H9 (cell line): Measurements from ENCODE around the gene FMOD. TPM values are rescaled to one million over a fixed set of nuclear protein-coding genes. Genes with fewer than 3 reads are reported as not detected.

ENCODE experiments used
- DNase-seq: peaks from one replicate; pipeline ENCODE4 v3.0.0-alpha.2; 2017
- H2AFZ ChIP-seq: one replicate; pipeline ENCODE4 v1.6.1; 2013; ENCODE audit warnings: mild to moderate bottlenecking, low read length, control low read depth, moderate library complexity
- H2AK5ac ChIP-seq: 2 replicates; pipeline ENCODE4 v1.6.1; 2013; ENCODE audit warnings: low read length, control low read depth, mixed read lengths; ENCODE audit not compliant: insufficient read length
- H2BK120ac ChIP-seq: one replicate; pipeline ENCODE4 v1.6.1; 2013; ENCODE audit warnings: low read depth, mild to moderate bottlenecking, low read length, control low read depth, inconsistent platforms; ENCODE audit not compliant: poor library complexity, severe bottlenecking
- H2BK12ac ChIP-seq: 2 replicates; pipeline ENCODE4 v1.6.1; 2013; ENCODE audit warnings: low read length, control low read depth, mixed read lengths, low read depth; ENCODE audit not compliant: insufficient read length
- H2BK15ac ChIP-seq: 2 replicates; pipeline ENCODE4 v1.6.1; 2013; ENCODE audit warnings: low read depth, low read length, control low read depth
- H2BK20ac ChIP-seq: one replicate; pipeline ENCODE4 v1.6.1; 2013; ENCODE audit warnings: low read depth, mild to moderate bottlenecking, low read length, control low read depth, inconsistent platforms; ENCODE audit not compliant: poor library complexity, severe bottlenecking
- H2BK5ac ChIP-seq: 2 replicates; pipeline ENCODE4 v1.6.1; 2013; ENCODE audit warnings: low read length, control low read depth, mixed read lengths; ENCODE audit not compliant: insufficient read length
- H3K14ac ChIP-seq: 2 replicates; pipeline ENCODE4 v1.6.1; 2013; ENCODE audit warnings: low read length, control low read depth; ENCODE audit not compliant: insufficient read depth
- H3K18ac ChIP-seq: 2 replicates; pipeline ENCODE4 v1.6.1; 2013; ENCODE audit warnings: low read depth, mild to moderate bottlenecking, mixed read lengths, low read length, control low read depth; ENCODE audit not compliant: insufficient read length
- H3K23ac ChIP-seq: 2 replicates; pipeline ENCODE4 v1.6.1; 2013; ENCODE audit warnings: low read length, control low read depth, mixed read lengths, low read depth; ENCODE audit not compliant: insufficient read length
- H3K23me2 ChIP-seq: 2 replicates; pipeline ENCODE4 v1.6.1; 2013; ENCODE audit warnings: low read depth, mild to moderate bottlenecking, mixed read lengths, low read length, control low read depth; ENCODE audit not compliant: insufficient read length, poor library complexity, severe bottlenecking
- H3K27ac ChIP-seq: 2 replicates; pipeline ENCODE4 v1.5.1; 2013; ENCODE audit warnings: low read length, control low read depth, mixed read lengths, low read depth; ENCODE audit not compliant: insufficient read length
- H3K27me3 ChIP-seq: 2 replicates; pipeline ENCODE4 v1.6.1; 2013; ENCODE audit warnings: low read length, control low read depth, inconsistent platforms; ENCODE audit not compliant: insufficient read depth
- H3K4ac ChIP-seq: 2 replicates; pipeline ENCODE4 v1.6.1; 2013; ENCODE audit warnings: low read depth, mild to moderate bottlenecking, control low read depth, inconsistent platforms, low read length, moderate library complexity
- H3K4me1 ChIP-seq: 2 replicates; pipeline ENCODE4 v1.6.1; 2013; ENCODE audit warnings: low read length, control low read depth, inconsistent platforms; ENCODE audit not compliant: insufficient read depth
- H3K4me2 ChIP-seq: 2 replicates; pipeline ENCODE4 v1.6.1; 2013; ENCODE audit warnings: low read length, control low read depth, mixed read lengths; ENCODE audit not compliant: insufficient read length, insufficient read depth
- H3K56ac ChIP-seq: 2 replicates; pipeline ENCODE4 v1.6.1; 2013; ENCODE audit warnings: low read depth, mild to moderate bottlenecking, mixed read lengths, low read length, control low read depth; ENCODE audit not compliant: insufficient read length
- H3K79me1 ChIP-seq: 2 replicates; pipeline ENCODE4 v1.6.1; 2013; ENCODE audit warnings: low read depth, mild to moderate bottlenecking, moderate library complexity, low read length, control low read depth, inconsistent platforms; ENCODE audit not compliant: insufficient read depth, poor library complexity, severe bottlenecking
- H3K79me2 ChIP-seq: 2 replicates; pipeline ENCODE4 v1.6.1; 2013; ENCODE audit warnings: low read length, control low read depth, inconsistent platforms; ENCODE audit not compliant: insufficient read depth
- H3K9ac ChIP-seq: 2 replicates; pipeline ENCODE4 v1.6.1; 2013; ENCODE audit warnings: low read length, control low read depth, mixed read lengths; ENCODE audit not compliant: insufficient read length; ENCODE audit errors: extremely low read depth
- H3K9me3 ChIP-seq: one replicate; pipeline ENCODE4 v1.6.1; 2013; ENCODE audit warnings: low read depth, low read length, inconsistent platforms; ENCODE audit not compliant: control insufficient read depth
- H3T11ph ChIP-seq: one replicate; pipeline ENCODE4 v1.6.1; 2013; ENCODE audit warnings: mild to moderate bottlenecking, low read length, control low read depth, inconsistent platforms
- H4K20me1 ChIP-seq: one replicate; pipeline ENCODE4 v1.6.1; 2013; ENCODE audit not compliant: control insufficient read depth, insufficient read length, insufficient read depth
- H4K5ac ChIP-seq: 2 replicates; pipeline ENCODE4 v1.6.1; 2013; ENCODE audit warnings: low read depth, mild to moderate bottlenecking, mixed read lengths, low read length, control low read depth; ENCODE audit not compliant: insufficient read length
- H4K8ac ChIP-seq: replicated peaks from 2 replicates; pipeline ENCODE4 v1.6.1; 2013; ENCODE audit warnings: low read length, control low read depth, mixed read lengths, low read depth; ENCODE audit not compliant: insufficient read length
- H4K91ac ChIP-seq: 2 replicates; pipeline ENCODE4 v1.6.1; 2013; ENCODE audit warnings: low read depth, mild to moderate bottlenecking, moderate library complexity, mixed read lengths, low read length, control low read depth; ENCODE audit not compliant: insufficient read length
- H3K27ac Mint-ChIP-seq, 3 experiments: 2 replicates in 2 of 3; 3 replicates in 1 of 3; pipeline ENCODE4 v1.8.0; 2020 to 2021; ENCODE audit warnings: mixed read lengths in 3 of 3, mild to moderate bottlenecking in 1 of 3, moderate library complexity in 1 of 3
- H3K27me3 Mint-ChIP-seq: 2 replicates; pipeline ENCODE4 v1.8.0; 2021; ENCODE audit warnings: low read depth, mild to moderate bottlenecking, moderate library complexity, mixed read lengths
- H3K36me3 Mint-ChIP-seq, 3 experiments: 2 replicates in 2 of 3; 3 replicates in 1 of 3; pipeline ENCODE4 v1.8.0; 2020 to 2021; ENCODE audit warnings: low read depth in 3 of 3, mixed read lengths in 3 of 3; ENCODE audit not compliant: insufficient read depth in 1 of 3
- H3K4me1 Mint-ChIP-seq, 2 experiments: 2 replicates each; pipeline ENCODE4 v1.8.0; 2020; ENCODE audit warnings: mixed read lengths in 2 of 2
- H3K4me3 Mint-ChIP-seq, 2 experiments: 2 replicates in 1 of 2; 3 replicates in 1 of 2; pipeline ENCODE4 v1.8.0; 2020 to 2021; ENCODE audit warnings: mild to moderate bottlenecking in 2 of 2, mixed read lengths in 2 of 2, moderate library complexity in 1 of 2
- H3K9me3 Mint-ChIP-seq, 2 experiments: 2 replicates in 1 of 2; 3 replicates in 1 of 2; pipeline ENCODE4 v1.8.0; 2020; ENCODE audit warnings: mild to moderate bottlenecking in 2 of 2, mixed read lengths in 2 of 2, moderate library complexity in 1 of 2
- WGBS: extraction: QIAGEN DNeasy Blood & Tissue Kit; methylation state at CpG from one replicate; pipeline ENCODE4 v1.1.7; 2013; ENCODE audit warnings: missing lambda C conversion rate, low lambda C conversion rate, mixed read lengths; ENCODE audit not compliant: insufficient read length; ENCODE audit errors: extremely low coverage; 5-methylcytosine and 5-hydroxymethylcytosine counted together
- total RNA-seq: library from RNA; stranded (reverse); gene quantifications from 2 replicates; pipeline ENCODE4 v1.2.1, GENCODE V29; 2021
- TF ChIP-seq, protein P1 (sequence below): fragments of 200-600 bp; sonication (generic); conservative IDR thresholded peaks from 3 replicates; pipeline ENCODE4 v1.8.0; 2021; ENCODE audit warnings: antibody characterized with exemption, mild to moderate bottlenecking

Gene FMOD
- total RNA-seq, 1 experiment from 2014 or later: not detected

DNA sequence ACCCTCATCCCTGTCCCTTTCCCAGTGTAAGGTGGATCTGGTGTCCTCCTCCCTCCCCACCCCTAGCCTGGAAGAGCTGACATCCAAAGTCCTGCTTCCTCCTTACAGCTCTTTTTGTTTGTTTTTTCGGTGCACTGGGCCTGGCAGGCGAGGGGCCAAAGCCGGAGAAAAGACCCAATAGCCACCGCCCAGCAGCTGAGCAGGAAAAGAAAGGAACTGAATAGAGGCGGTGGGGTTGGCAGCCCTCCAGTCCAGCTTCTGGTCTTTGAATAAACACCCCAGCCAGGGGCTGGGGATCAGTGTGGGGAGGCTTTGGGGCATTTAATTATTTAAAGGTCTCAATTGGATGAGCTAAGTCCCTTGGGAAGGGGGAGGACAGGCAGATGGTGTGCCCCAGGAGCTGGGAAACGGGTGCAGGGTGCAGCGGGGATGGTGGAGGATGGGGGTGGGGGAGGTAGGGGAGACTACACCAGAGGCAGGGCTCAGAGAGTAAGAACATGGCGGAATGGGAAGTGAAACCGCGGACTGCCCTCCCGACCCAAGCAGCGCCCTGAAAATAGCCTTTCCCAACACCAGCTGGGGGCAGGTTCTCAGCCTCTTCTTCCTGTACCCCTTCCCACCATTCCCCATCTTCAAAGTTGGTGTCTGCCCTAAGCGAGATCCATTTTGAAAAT, 25.4 kb downstream of the FMOD start:
- H3K4ac ChIP-seq: no peak overlapping the region
- H2BK20ac ChIP-seq: no peak overlapping the region
- H3T11ph ChIP-seq: no peak overlapping the region
- peaks cover 5% of the 10 kb centered on the region; the same call in 1 of the 2 replicates for H3K4me1 ChIP-seq
- no peak overlapping the region for H2BK120ac ChIP-seq
- H3K23ac ChIP-seq: no peak overlapping the region
- WGBS: no CpG with 5 or more reads among the region's 13 CpGs
- H3K9me3 Mint-ChIP-seq: no peaks in the 10 kb centered on the region
- H3K27ac Mint-ChIP-seq: peak overlapping the region in 1 of 3 experiments; percentile 29; a peak in 3 of 7 replicates
- H3K4me1 Mint-ChIP-seq: peaks cover 52 to 74% of the 10 kb centered on the region in 2 experiments
- no peak overlapping the region for H2AK5ac ChIP-seq
- H2AFZ ChIP-seq: no peak overlapping the region
- peaks cover 12% of the 10 kb centered on the region; the same call in 1 of the 2 replicates for H3K27me3 ChIP-seq
- TF ChIP-seq, protein P1, sequence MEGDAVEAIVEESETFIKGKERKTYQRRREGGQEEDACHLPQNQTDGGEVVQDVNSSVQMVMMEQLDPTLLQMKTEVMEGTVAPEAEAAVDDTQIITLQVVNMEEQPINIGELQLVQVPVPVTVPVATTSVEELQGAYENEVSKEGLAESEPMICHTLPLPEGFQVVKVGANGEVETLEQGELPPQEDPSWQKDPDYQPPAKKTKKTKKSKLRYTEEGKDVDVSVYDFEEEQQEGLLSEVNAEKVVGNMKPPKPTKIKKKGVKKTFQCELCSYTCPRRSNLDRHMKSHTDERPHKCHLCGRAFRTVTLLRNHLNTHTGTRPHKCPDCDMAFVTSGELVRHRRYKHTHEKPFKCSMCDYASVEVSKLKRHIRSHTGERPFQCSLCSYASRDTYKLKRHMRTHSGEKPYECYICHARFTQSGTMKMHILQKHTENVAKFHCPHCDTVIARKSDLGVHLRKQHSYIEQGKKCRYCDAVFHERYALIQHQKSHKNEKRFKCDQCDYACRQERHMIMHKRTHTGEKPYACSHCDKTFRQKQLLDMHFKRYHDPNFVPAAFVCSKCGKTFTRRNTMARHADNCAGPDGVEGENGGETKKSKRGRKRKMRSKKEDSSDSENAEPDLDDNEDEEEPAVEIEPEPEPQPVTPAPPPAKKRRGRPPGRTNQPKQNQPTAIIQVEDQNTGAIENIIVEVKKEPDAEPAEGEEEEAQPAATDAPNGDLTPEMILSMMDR: no peak
- peaks cover 4% of the 10 kb centered on the region for H4K20me1 ChIP-seq
- no peak overlapping the region for H3K18ac ChIP-seq
- H4K5ac ChIP-seq: no peak overlapping the region
- H3K23me2 ChIP-seq: peaks cover 4% of the 10 kb centered on the region
- no peaks in the 10 kb centered on the region for H3K9me3 ChIP-seq
- H3K14ac ChIP-seq: peak overlapping the region; percentile 24; the same call in 1 of the 2 replicates
- H3K36me3 Mint-ChIP-seq: no peaks in the 10 kb centered on the region
- no peak for DNase-seq
- H3K79me1 ChIP-seq: no peaks in the 10 kb centered on the region
- H3K27me3 Mint-ChIP-seq: peaks cover 88% of the 10 kb centered on the region
- H3K4me3 Mint-ChIP-seq: no peak overlapping the region; a peak in 1 of 5 replicates
- no peak overlapping the region for H3K56ac ChIP-seq
- H4K91ac ChIP-seq: no peak overlapping the region
- H4K8ac ChIP-seq: no peak overlapping the region
- no peak overlapping the region for H2BK15ac ChIP-seq
- H2BK5ac ChIP-seq: no peak overlapping the region
- H3K4me2 ChIP-seq: no peak overlapping the region
- no peak overlapping the region for H2BK12ac ChIP-seq
- no peaks in the 10 kb centered on the region for H3K79me2 ChIP-seq
- no peak overlapping the region for H3K9ac ChIP-seq
- no peak overlapping the region for H3K27ac ChIP-seq
